22Rv1 (cell line): ENCODE measurements around the gene CTXND1.

ENCODE experiments used
- CTCF ChIP-seq: fragments of 450-650 bp; IDR thresholded peaks from 2 replicates; pipeline ENCODE4 v1.5.1; 2017; ENCODE audit warnings: mild to moderate bottlenecking
- ZFX ChIP-seq: fragments of 450-650 bp; IDR thresholded peaks from 2 replicates; pipeline ENCODE4 v1.6.1; 2017; ENCODE audit warnings: antibody characterized with exemption, borderline replicate concordance

DNA sequence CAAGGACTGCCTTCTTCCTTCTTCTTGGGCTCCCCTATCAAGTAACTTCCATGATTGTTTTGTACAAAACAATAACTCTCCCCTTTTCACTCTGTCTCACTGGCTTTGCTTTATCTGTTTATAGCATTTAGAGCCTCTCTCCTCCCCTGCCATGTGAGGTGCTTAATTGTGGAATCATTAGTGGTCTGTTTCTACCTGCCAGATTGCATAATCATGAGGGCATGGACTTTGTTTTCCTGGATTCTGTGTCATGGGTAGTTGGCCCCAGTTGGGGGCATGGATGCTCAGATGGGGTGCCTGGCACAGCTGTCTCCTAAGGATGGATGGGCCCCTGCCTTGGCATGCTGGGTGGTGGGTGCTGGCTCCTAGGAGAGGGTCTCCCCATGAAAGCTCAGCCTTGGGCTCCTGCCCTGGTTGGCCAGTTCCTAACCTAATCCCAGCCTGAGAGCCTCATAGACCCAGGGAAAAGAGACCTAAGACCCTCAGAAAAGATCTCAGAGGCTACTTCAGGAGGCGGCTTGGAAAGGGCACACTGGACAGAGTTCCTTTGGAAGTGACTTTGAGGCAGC, 8.0 kb upstream of the CTXND1 start:
- TF ChIP-seq CTCF (no peak), ZFX (no peak)
